ENCODE measurements around the gene PLEKHA5.
A peak's percentile ranks its signal among the peaks of the same experiment; 100 is the strongest.

PLEKHA5 gene

DNA sequence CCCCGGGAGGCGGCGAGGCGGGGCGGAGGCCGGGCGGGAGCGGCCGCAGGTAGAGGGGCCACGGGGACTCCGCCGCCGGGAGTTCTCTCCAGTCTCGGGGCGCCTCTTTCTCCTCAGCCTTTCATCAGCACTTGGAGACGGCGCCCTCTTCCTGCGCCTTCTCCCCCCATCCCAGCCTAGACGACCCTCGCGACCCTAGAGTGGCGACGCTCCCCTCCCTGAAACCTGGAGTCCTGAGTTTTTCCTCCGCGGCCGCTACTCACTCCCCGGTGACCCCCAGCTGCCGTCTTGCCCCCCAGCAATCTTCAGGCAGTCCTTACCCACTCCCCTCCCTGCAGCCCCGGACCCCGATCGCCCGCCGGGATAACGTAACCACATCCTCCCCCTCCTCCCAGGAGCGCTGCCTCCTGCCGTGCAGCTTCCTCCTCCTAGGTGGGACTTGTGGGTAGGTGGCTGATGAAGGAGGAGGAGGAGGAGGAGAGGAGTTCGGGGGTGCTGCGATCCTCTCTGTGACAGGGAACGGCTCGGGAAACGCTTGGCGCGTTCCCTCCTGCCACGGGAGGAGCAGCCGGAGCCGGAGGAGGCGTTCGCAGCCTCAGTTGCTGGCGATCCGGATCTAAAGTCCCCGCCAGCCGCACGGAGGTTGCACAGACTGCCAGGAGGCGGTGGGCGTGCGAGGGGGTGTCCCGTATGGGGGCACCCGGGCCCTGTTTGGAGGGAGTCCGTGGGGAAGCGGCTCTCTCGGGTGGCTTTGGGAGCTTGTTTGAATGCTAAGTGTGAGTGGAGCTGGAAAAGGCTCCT is 891 bp downstream of the PLEKHA5 start:
- DNase-seq (ENCODE audit: low read depth), result peak; percentile 42

- DNase-seq (ENCODE audit: low read depth), result peak; percentile 51
Measured at GRCh38 chr12:19131025-19131444, 1.5 kb downstream of the PLEKHA5 start.

GRCh38 chr12:19138551-19138950 is 9.0 kb downstream of the PLEKHA5 start:
- peak; percentile 95 for DNase-seq (ENCODE audit: low read depth)

DNA sequence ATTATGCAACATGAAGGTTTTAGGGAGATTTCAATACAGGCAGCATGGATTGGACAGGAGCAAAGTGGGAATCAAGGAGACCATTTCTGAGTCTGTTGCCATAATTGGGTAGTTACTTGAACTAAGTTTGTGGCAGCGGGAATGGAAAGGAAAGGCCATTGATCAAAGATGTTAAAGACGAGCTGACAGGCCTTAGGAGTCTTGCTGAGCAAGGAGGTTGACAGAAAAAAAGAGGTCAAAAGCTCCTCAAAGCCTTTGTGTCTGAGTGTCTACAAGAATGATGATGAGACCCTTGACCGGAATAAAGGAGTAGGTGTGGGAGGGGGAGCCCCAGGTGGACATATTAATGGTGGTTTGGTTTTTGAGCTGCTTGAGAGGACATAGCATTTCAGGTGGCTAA is 9.4 kb downstream of the PLEKHA5 start:
- DNase-seq (ENCODE audit: low read depth), result no peak

DNA sequence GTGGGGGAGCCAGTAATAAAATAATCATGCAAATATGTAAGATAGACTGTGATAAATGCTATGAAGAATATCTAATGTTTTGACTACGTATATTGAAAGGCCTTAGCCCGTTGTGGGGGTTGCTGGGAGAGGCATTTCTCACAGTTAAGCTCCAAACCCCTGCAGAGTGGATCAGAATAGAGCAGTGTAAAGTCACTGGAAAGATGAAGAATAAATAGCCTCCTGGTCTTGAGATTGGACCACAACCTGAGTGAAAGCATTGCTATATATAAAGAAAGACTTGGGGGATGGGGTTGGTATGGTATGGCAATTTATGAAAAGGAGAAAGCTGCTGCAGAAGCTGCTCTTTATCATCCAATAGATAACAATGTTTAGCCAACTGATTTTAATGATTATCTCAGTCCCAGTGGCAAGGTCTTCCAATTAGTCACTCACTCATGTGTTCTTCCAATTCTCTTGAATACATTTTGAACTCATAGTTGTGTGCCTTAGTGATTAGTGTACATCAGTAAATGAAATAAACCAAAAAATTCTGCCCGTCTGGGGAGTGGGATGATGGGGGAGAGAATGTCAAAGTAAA is 10.2 kb downstream of the PLEKHA5 start:
- peak; percentile 16 for DNase-seq (ENCODE audit: low read depth)

- DNase-seq (ENCODE audit: low read depth), result peak; percentile 32
Measured at GRCh38 chr12:19140381-19141236, 11.1 kb downstream of the PLEKHA5 start.

DNA sequence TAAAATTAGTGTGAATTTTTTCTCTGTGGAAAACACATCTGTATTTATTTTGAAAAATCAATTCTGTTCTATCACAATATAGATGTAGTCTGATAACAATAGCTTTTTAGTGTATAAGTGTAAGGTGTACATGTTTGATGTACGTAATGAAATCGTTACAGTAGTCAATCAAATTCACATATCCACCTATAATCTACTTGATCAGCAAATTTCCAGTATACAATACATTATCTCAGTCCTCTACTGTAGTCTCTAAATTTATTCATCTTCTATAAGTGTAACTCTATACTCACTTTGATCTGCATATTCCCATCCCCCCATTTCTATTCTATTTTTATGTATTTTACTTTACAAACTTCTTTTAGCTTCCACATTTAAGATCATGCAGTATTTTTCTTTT is 13.0 kb downstream of the PLEKHA5 start:
- DNase-seq (ENCODE audit: low read depth), result no peak

DNA sequence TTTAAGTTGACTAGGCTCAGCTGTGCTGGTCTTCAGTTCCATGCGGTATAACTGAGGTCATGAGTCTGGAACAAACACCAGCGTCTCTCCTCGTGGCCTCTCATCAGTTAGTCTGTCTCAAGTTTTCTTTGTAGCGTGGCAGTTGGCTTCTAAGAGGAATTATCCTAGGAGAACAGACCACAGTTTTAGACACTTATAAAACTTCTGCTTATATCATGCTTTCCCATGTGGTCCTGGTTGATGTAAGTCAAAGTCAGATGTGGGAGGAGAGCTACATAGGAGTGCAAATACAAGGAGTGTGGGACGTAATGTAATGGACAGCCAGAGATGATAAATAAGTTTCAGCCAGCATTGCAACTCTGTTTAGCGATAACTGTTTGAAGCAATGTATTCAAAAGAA is 14.8 kb downstream of the PLEKHA5 start:
- DNase-seq (ENCODE audit: low read depth), result no peak

- no peak for DNase-seq (ENCODE audit: low read depth)
Measured at GRCh38 chr12:19144985-19145384, 15.5 kb downstream of the PLEKHA5 start.

GRCh38 chr12:19148860-19149259 is 19.3 kb downstream of the PLEKHA5 start:
- no peak for DNase-seq (ENCODE audit: low read depth)

- peak; percentile 53 for DNase-seq (ENCODE audit: low read depth)
Measured at GRCh38 chr12:19150273-19150900, 20.9 kb downstream of the PLEKHA5 start.

DNA sequence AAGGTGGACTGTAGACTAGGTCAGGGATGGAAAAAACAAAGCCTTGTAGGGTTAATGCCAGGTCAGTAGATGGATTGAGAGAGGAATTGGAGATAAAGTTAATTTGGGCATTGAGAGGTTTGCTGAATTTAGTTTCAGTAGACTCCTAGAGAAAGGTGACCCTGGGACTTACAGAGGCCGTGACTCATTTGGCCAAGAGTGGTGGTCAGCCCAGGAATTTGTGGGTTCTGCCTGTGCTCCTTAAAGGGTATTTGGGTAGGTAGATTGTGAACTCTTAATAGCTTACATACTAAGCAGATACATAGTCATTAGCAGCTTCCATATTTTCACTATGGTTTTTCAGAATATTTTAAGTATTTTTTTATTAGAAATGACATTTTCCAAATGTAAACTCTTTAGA is 21.8 kb downstream of the PLEKHA5 start:
- no peak for DNase-seq (ENCODE audit: low read depth)

- DNase-seq (ENCODE audit: low read depth), result no peak
Measured at GRCh38 chr12:19153396-19153795, 23.9 kb downstream of the PLEKHA5 start.

- no peak for DNase-seq (ENCODE audit: low read depth)
Measured at GRCh38 chr12:19154686-19155085, 25.2 kb downstream of the PLEKHA5 start.

GRCh38 chr12:19155981-19156734 is 26.6 kb downstream of the PLEKHA5 start:
- no peak for DNase-seq (ENCODE audit: low read depth)

DNA sequence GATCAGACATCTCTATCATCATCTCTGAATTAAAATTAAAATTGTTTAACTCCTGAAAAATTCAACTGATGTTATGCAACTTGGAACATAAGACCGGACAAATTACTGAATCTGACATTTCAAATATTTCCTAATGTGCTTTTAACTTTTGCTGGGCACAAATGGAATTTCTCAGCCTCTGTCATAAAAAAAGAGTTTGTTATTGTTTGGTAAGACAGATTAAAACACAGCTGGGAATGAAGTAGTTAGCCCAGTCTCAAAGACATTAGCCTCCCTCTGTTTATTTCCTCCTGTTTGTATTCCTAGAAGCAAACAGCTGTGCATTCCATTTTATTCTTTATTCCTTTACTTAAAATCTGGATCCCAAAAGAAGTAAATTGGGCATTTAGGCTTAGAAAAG is 29.4 kb downstream of the PLEKHA5 start:
- DNase-seq (ENCODE audit: low read depth), result peak; percentile 66

- no peak for DNase-seq (ENCODE audit: low read depth)
Measured at GRCh38 chr12:19161216-19161615, 31.7 kb downstream of the PLEKHA5 start.

DNA sequence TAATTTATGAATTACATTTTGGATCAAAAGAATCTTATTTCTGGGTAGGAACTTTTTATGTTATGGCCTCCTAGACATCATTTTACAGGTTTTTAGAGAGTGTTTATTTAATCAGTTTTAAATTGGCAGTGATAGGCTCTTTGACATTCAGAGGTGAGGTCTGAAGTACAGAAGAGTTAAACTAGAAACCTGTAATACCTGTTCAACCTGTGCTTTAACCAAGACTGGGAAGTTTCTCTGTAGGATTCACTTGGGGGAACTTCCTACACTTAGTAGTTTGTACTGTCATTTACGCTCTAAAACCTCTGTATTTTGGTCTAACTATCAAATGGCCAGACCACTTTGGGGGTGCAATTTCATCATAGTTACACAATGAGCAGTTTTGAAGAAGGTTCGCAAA is 35.9 kb downstream of the PLEKHA5 start:
- DNase-seq (ENCODE audit: low read depth), result no peak

DNA sequence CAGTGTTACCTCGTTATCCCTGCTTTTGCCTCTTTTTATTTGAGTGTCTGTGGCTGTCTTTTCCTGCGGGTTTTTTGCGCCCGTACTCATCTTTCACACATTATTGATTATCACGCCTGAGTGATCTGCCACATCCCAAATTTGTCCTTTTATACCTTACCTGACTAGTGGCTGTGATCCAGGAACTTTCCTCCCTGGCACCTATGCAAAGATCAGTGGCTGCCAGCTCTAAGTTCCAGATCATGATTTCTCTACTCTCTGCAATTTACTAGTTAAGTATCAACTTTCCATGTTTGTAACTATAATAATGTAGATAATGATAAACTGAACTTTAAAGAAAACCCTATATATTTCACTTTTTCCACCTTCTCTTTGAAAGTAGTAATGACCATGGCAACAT is 36.9 kb downstream of the PLEKHA5 start:
- no peak for DNase-seq (ENCODE audit: low read depth)

GRCh38 chr12:19166956-19167355 is 37.4 kb downstream of the PLEKHA5 start:
- DNase-seq (ENCODE audit: low read depth), result no peak

DNA sequence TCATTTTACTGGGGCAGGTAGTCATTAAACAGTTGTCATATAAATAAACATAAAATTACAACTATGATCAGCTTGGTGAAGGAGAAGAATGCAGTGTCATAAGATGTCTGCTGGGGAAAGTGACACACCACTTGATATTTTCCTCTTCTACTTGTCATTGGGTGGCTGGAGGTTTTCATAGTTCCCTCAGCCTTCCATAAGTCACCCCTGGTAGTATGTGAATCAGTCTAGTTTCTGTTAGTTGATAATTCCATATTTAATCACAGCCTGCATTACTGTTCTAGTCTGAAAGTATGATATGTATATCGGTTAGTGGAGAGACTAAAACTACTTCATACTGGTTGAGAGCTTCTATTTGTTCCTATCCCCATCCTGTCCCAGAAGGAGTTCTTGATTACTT is 38.2 kb downstream of the PLEKHA5 start:
- DNase-seq (ENCODE audit: low read depth), result no peak

DNA sequence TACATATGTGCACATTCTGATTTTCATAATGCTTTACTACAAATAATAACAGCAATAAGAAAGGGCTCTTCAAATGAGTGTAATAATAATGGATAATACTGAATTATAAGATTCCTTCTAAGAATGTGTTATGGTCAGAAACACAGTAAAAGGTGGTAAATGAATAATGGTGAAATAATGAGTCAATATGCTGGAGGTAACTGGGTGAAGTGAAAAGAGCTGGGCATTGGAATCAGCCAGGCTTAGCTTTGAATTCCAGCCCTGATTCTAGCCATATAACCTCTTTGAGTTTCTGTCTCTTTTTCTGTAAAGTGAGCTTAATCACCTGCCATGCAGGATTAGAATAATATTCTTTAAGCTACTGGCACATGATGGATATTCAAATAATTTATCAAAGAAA is 39.1 kb downstream of the PLEKHA5 start:
- no peak for DNase-seq (ENCODE audit: low read depth)

All from EH (cell line).